A673 (cell line): ENCODE measurements around the gene C20orf144. TPM values are rescaled to one million over a fixed set of nuclear protein-coding genes. Genes with fewer than 3 reads are reported as not detected.
A peak's percentile ranks its signal among the peaks of the same experiment; 100 is the strongest.

Experiments used
- BruUV-seq: library from RNA; stranded (reverse); fragments of 400-500 nt; replicated peaks from 2 replicates; lab custom pipeline; 2021; lab: Mats Ljungman, UMichigan
- CTCF ChIA-PET: fragments of 300-600 bp; sonication (Branson Sonifier 250); formaldehyde crosslinking; loops from one replicate; lab custom pipeline; 2022; ENCODE audit warnings: antibody characterized with exemption; lab: Charles Lee
- POLR2A ChIA-PET: fragments of 300-600 bp; sonication (Branson Sonifier 250); formaldehyde crosslinking; loops from one replicate; lab custom pipeline; 2022; ENCODE audit warnings: antibody characterized with exemption; ENCODE audit not compliant: low non-redundant PET; lab: Charles Lee
- DNase-seq: peaks from one replicate; pipeline ENCODE4 v3.0.0-alpha.2; 2015; ENCODE audit warnings: low spot score
- H3K27ac ChIP-seq: fragments of 200-600 bp; sonication (generic); 2 replicates; pipeline ENCODE4 v1.5.1; 2016; ENCODE audit warnings: mixed run types, low read depth, mild to moderate bottlenecking, mixed read lengths, antibody characterized with exemption, low read length; ENCODE audit not compliant: poor library complexity, severe bottlenecking
- H3K27me3 ChIP-seq: fragments of 200-600 bp; sonication (generic); replicated peaks from 2 replicates; pipeline ENCODE4 v1.6.1; 2017; ENCODE audit warnings: mixed run types, low read depth, mild to moderate bottlenecking, mixed read lengths, antibody characterized with exemption, low read length; ENCODE audit not compliant: insufficient read depth, poor library complexity
- H3K36me3 ChIP-seq: fragments of 200-600 bp; sonication (generic); 2 replicates; pipeline ENCODE4 v1.6.1; 2016; ENCODE audit warnings: mixed run types, mild to moderate bottlenecking, mixed read lengths, antibody characterized with exemption, low read length; ENCODE audit not compliant: insufficient read depth, poor library complexity, severe bottlenecking
- H3K4me1 ChIP-seq: fragments of 200-600 bp; sonication (generic); 2 replicates; pipeline ENCODE4 v1.6.1; 2017; ENCODE audit warnings: mixed run types, mild to moderate bottlenecking, mixed read lengths, antibody characterized with exemption, low read length; ENCODE audit not compliant: insufficient read depth, poor library complexity, severe bottlenecking
- H3K4me3 ChIP-seq: fragments of 200-600 bp; sonication (generic); 2 replicates; pipeline ENCODE4 v1.5.1; 2016; ENCODE audit warnings: low read depth, mixed run types, mild to moderate bottlenecking, mixed read lengths, low read length; ENCODE audit not compliant: poor library complexity, severe bottlenecking
- H3K9me3 ChIP-seq: fragments of 200-600 bp; sonication (generic); 2 replicates; pipeline ENCODE4 v1.6.1; 2016; ENCODE audit warnings: mixed run types, low read depth, mild to moderate bottlenecking, mixed read lengths, antibody characterized with exemption, low read length; ENCODE audit not compliant: poor library complexity, severe bottlenecking
- EZH2 ChIP-seq: fragments of 200-600 bp; sonication (generic); IDR thresholded peaks from 2 replicates; pipeline ENCODE4 v1.6.1; 2017; ENCODE audit warnings: borderline replicate concordance, low read depth, mild to moderate bottlenecking, mixed read lengths, antibody characterized with exemption, low read length; ENCODE audit not compliant: poor library complexity, severe bottlenecking
- intact Hi-C: fragments of 100-400 bp; cut with micrococcal nuclease; formaldehyde crosslinking; loops from one replicate; pipeline ENCODE4 v1.10.0; 2022; ENCODE audit not compliant: unreplicated experiment
- total RNA-seq: library from RNA; stranded (reverse); gene quantifications from 2 replicates; pipeline ENCODE4 v1.2.3, GENCODE V29; 2021
- TF ChIP-seq, protein P1 (sequence below): fragments of 300-800, 200-600 bp; sonication (generic); conservative IDR thresholded peaks from 2 replicates; pipeline ENCODE4 v1.5.1; 2017; ENCODE audit warnings: low read depth, mild to moderate bottlenecking, antibody characterized with exemption, low read length, moderate library complexity, mixed read lengths

Gene C20orf144
- total RNA-seq, 1 experiment from 2014 or later = 0.13 TPM

DNA sequence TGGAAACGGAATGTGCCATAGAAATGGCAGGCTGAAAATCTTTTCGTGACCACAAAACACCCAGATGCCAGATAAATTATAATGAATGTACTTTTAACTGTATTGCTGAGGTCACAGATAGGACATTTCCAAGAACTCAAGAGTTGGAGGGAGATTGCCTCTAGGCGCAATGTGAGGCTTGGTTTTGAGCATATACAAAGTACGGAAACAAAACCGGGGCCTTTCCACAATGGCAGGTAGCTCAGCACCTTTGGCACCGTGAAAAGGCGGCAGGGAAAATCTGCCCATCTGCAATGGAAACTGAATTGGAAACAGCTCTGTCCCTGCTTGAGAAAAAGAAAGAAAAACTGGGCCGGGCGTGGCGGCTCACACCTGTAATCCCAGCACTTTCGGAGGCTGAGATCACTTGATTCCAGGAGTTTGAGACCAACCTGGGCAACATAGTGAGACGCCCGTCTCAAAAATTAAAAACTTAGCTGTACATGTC, 10.5 kb upstream of the C20orf144 start:
- ChIA-PET POLR2A (no interaction called here), CTCF (interaction anchor here (0.6 kb wide), 1 partner anchor 12 kb away, joined by 3 read pairs; no protein-coding TSS in a partner anchor)
- Histone ChIP-seq H3K4me3 (no peak overlapping the region), H3K36me3 (no peaks in the 10 kb centered on the region), H3K27ac (no peak overlapping the region), H3K4me1 (no peaks in the 10 kb centered on the region), H3K27me3 (no peaks in the 10 kb centered on the region), H3K9me3 (no peaks in the 10 kb centered on the region)
- BruUV-seq = no TSS peak
- no peak for TF ChIP-seq EZH2
- TF ChIP-seq, protein P1, sequence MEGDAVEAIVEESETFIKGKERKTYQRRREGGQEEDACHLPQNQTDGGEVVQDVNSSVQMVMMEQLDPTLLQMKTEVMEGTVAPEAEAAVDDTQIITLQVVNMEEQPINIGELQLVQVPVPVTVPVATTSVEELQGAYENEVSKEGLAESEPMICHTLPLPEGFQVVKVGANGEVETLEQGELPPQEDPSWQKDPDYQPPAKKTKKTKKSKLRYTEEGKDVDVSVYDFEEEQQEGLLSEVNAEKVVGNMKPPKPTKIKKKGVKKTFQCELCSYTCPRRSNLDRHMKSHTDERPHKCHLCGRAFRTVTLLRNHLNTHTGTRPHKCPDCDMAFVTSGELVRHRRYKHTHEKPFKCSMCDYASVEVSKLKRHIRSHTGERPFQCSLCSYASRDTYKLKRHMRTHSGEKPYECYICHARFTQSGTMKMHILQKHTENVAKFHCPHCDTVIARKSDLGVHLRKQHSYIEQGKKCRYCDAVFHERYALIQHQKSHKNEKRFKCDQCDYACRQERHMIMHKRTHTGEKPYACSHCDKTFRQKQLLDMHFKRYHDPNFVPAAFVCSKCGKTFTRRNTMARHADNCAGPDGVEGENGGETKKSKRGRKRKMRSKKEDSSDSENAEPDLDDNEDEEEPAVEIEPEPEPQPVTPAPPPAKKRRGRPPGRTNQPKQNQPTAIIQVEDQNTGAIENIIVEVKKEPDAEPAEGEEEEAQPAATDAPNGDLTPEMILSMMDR = no peak
- no peak for DNase-seq
- intact Hi-C loops = loop anchor here (2.0 kb wide), 1 partner anchor 195 kb away; no protein-coding TSS in a partner anchor

DNA sequence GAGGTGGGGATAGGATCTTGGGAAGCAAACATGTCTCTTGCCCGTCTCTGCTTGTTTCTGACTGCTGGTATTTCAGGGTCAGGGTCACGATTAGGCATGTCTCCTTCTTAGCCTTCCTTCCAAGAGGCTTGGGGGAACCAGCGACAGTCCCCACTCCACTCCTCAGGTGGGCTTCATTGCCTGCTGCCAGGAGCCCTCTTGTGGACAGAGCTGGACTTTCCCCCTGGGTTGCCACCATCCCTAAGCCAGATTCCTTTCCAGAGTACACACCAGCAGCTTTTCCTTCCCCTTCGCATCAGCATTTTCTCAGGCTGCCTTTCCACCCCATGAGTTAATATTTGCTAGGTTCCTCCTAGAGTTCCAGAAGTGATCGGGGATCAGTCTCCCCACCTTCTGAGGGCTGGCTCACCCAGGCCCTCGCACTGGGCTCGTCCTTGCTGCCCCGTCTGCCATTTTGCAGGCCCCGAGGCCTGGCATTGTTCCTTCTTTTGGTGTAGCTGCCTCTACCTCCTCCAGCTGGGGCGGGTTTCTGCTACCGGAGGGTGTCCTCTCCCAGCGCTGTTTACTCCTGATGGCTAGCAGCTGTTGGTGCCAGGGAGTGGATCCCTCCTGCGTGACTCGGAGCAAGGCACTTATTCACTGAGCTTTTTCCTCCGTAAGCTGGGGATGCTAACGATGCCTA, 8.8 kb upstream of the C20orf144 start:
- H3K27ac ChIP-seq = no peak overlapping the region
- H3K36me3 ChIP-seq = peaks cover 8% of the 10 kb centered on the region
- TF ChIP-seq EZH2 = no peak
- TF ChIP-seq, protein P1 = peak; percentile 87
- no peaks in the 10 kb centered on the region for H3K27me3 ChIP-seq
- peak; percentile 79 for DNase-seq
- no peaks in the 10 kb centered on the region for H3K4me1 ChIP-seq
- intact Hi-C loops = loop anchor here (1.0 to 2.0 kb wide), 2 partner anchors 197 to 237 kb away; no protein-coding TSS in a partner anchor
- no TSS peak for BruUV-seq
- no peaks in the 10 kb centered on the region for H3K9me3 ChIP-seq
- ChIA-PET POLR2A (interaction anchor here (0.6 kb wide), 1 partner anchor 10 kb away, joined by 3 read pairs; no protein-coding TSS in a partner anchor), CTCF (interaction anchor here (0.6 to 1.0 kb wide), 5 partner anchors 10 to 200 kb away, joined by 3 to 11 read pairs (median 6); no protein-coding TSS in a partner anchor)
- no peak overlapping the region for H3K4me3 ChIP-seq

DNA sequence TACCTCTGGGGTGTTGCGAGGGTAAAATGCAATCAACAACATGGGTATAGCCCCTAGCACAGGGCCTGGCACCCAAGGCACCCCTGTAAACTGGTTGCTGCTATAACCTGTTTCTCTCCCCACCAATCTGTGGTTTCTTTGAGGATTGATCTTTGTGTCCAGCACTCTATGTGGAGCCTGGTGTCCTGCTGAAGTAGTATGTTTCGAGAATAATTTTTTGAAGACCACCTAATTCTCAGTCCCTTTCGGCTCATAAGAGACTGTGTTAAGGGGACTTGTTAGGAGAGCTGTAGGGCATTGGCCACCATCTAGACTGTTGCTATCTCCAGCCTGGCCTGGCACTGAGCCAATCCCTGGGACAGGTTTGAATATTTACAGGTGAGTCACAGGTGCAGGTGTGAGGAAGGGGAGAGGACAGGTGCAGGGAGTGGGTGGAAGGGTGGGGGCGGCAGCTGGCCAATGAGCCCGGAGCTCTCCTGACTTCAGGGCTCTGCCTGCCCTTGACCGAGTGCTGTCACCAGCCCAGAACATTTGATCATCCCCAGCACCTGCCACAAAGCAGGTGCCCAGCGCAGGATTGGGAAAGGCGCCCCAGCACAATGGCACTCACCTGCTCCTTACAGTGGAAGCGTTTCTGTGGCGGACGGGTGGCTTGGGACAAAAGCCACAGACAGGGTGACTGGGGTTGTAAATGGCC, 8.1 kb upstream of the C20orf144 start:
- intact Hi-C loops = loop anchor here (1.0 to 2.0 kb wide), 2 partner anchors 197 to 238 kb away; no protein-coding TSS in a partner anchor
- peaks cover 12% of the 10 kb centered on the region for H3K36me3 ChIP-seq
- H3K4me3 ChIP-seq = no peak overlapping the region
- no peak overlapping the region for H3K27ac ChIP-seq
- no peaks in the 10 kb centered on the region for H3K27me3 ChIP-seq
- POLR2A ChIA-PET = interaction anchor here (0.6 kb wide), 1 partner anchor 9 kb away, joined by 3 read pairs; no protein-coding TSS in a partner anchor
- no TSS peak for BruUV-seq
- no peaks in the 10 kb centered on the region for H3K4me1 ChIP-seq
- no peak for DNase-seq
- no peak for TF ChIP-seq EZH2
- TF ChIP-seq, protein P1 = no peak
- no peaks in the 10 kb centered on the region for H3K9me3 ChIP-seq
- CTCF ChIA-PET = interaction anchor here (0.6 to 1.0 kb wide), 4 partner anchors 9 to 201 kb away, joined by 3 to 11 read pairs (median 7); no protein-coding TSS in a partner anchor
